Glutamatergic neuron (in vitro differentiated cells): ENCODE data around the gene KDM1A. TPM values are rescaled to one million over a fixed set of nuclear protein-coding genes. Genes with fewer than 3 reads are reported as not detected.
"Not testable (repeated sequence)": the region's sequence is repeated elsewhere in the genome, so short reads cannot be mapped to it uniquely, and the experiment has no call there.

Experiments used
- DNase-seq: peaks from one replicate; pipeline ENCODE4 v3.0.0; 2022
- H3K27ac Mint-ChIP-seq: one replicate; pipeline ENCODE4 v1.8.0; 2020; ENCODE audit warnings: mild to moderate bottlenecking, mixed read lengths, inconsistent platforms; ENCODE audit not compliant: unreplicated experiment
- H3K27me3 Mint-ChIP-seq: one replicate; pipeline ENCODE4 v1.8.0; 2020; ENCODE audit warnings: mild to moderate bottlenecking, moderate library complexity, mixed read lengths, inconsistent platforms; ENCODE audit not compliant: unreplicated experiment
- H3K36me3 Mint-ChIP-seq: one replicate; pipeline ENCODE4 v1.8.0; 2020; ENCODE audit warnings: mild to moderate bottlenecking, mixed read lengths, inconsistent platforms; ENCODE audit not compliant: unreplicated experiment
- H3K4me1 Mint-ChIP-seq: one replicate; pipeline ENCODE4 v1.8.0; 2020; ENCODE audit warnings: mild to moderate bottlenecking, low read depth, mixed read lengths, inconsistent platforms; ENCODE audit not compliant: unreplicated experiment
- H3K4me3 Mint-ChIP-seq: one replicate; pipeline ENCODE4 v1.8.0; 2020; ENCODE audit warnings: mild to moderate bottlenecking, mixed read lengths, inconsistent platforms; ENCODE audit not compliant: unreplicated experiment
- H3K9me3 Mint-ChIP-seq: one replicate; pipeline ENCODE4 v1.8.0; 2020; ENCODE audit warnings: mild to moderate bottlenecking, moderate library complexity, mixed read lengths, inconsistent platforms; ENCODE audit not compliant: unreplicated experiment
- CTCF ChIP-seq: fragments of 200-600 bp; sonication (generic); IDR thresholded peaks from one replicate; pipeline ENCODE4 v1.5.0; 2021; ENCODE audit not compliant: partially characterized antibody, unreplicated experiment
- total RNA-seq: library from RNA; stranded (reverse); fragmentation: NEBNext Ultra II Directional; extraction: Animal tissue kit (Norgen Biotek cat#: 25700); gene quantifications from one replicate; pipeline ENCODE4 v1.2.1, GENCODE V29; 2021; ENCODE audit not compliant: unreplicated experiment

The KDM1A gene
- total RNA-seq, 1 donor from 2014 or later = 301 TPM

- no peak for DNase-seq
- Mint-ChIP-seq H3K4me1 (peaks cover 4% of the 10 kb centered on the region), H3K9me3 (peaks cover 6% of the 10 kb centered on the region), H3K4me3 (no peak overlapping the region), H3K27ac (no peak overlapping the region), H3K27me3 (peaks cover 1% of the 10 kb centered on the region), H3K36me3 (no peaks in the 10 kb centered on the region)
- TF ChIP-seq CTCF = no peak
These were observed 41.0 kb upstream of the KDM1A start for GRCh38 chr1:22978299-22978698.

- H3K27ac Mint-ChIP-seq, H3K4me1 Mint-ChIP-seq, H3K36me3 Mint-ChIP-seq, H3K9me3 Mint-ChIP-seq, H3K27me3 Mint-ChIP-seq, DNase-seq, H3K4me3 Mint-ChIP-seq: not testable (repeated sequence)
These were observed 38.8 kb upstream of the KDM1A start for GRCh38 chr1:22980471-22980790.

- TF ChIP-seq CTCF = no peak
- no peak for DNase-seq
- no peaks in the 10 kb centered on the region for H3K9me3 Mint-ChIP-seq
- no peaks in the 10 kb centered on the region for H3K27me3 Mint-ChIP-seq
- no peak overlapping the region for H3K4me3 Mint-ChIP-seq
- H3K4me1 Mint-ChIP-seq = no peaks in the 10 kb centered on the region
- H3K27ac Mint-ChIP-seq = no peak overlapping the region
- no peaks in the 10 kb centered on the region for H3K36me3 Mint-ChIP-seq
These were observed 35.3 kb upstream of the KDM1A start for GRCh38 chr1:22983944-22984343.

- not testable (repeated sequence) for H3K27me3 Mint-ChIP-seq, H3K27ac Mint-ChIP-seq, H3K4me3 Mint-ChIP-seq, H3K9me3 Mint-ChIP-seq, H3K36me3 Mint-ChIP-seq, H3K4me1 Mint-ChIP-seq, DNase-seq
These were observed 26.9 kb upstream of the KDM1A start for GRCh38 chr1:22992384-22992783.

GRCh38 chr1:22993220-22993795 lies 26.0 kb upstream of the KDM1A start:
- H3K27me3 Mint-ChIP-seq, H3K4me3 Mint-ChIP-seq, DNase-seq, H3K9me3 Mint-ChIP-seq, H3K4me1 Mint-ChIP-seq, H3K36me3 Mint-ChIP-seq, H3K27ac Mint-ChIP-seq: not testable (repeated sequence)

- no peak for DNase-seq
- Mint-ChIP-seq H3K4me3 (no peak overlapping the region), H3K4me1 (no peaks in the 10 kb centered on the region), H3K36me3 (peaks cover 4% of the 10 kb centered on the region), H3K27ac (no peak overlapping the region), H3K27me3 (peaks cover 3% of the 10 kb centered on the region), H3K9me3 (peaks cover 6% of the 10 kb centered on the region)
- TF ChIP-seq CTCF = no peak
These were observed 23.5 kb upstream of the KDM1A start for GRCh38 chr1:22995774-22996173.

GRCh38 chr1:22997528-22997927 lies 21.7 kb upstream of the KDM1A start:
- not testable (repeated sequence) for H3K4me1 Mint-ChIP-seq, DNase-seq, H3K36me3 Mint-ChIP-seq, H3K27ac Mint-ChIP-seq, H3K9me3 Mint-ChIP-seq, H3K27me3 Mint-ChIP-seq, H3K4me3 Mint-ChIP-seq

- H3K4me1 Mint-ChIP-seq, H3K27ac Mint-ChIP-seq, H3K36me3 Mint-ChIP-seq, H3K9me3 Mint-ChIP-seq, DNase-seq, H3K4me3 Mint-ChIP-seq, H3K27me3 Mint-ChIP-seq: not testable (repeated sequence)
These were observed 19.1 kb upstream of the KDM1A start for GRCh38 chr1:23000133-23000532.

GRCh38 chr1:23002218-23002617 lies 17.1 kb upstream of the KDM1A start:
- not testable (repeated sequence) for H3K9me3 Mint-ChIP-seq, H3K4me1 Mint-ChIP-seq, H3K4me3 Mint-ChIP-seq, H3K36me3 Mint-ChIP-seq, H3K27me3 Mint-ChIP-seq, DNase-seq, H3K27ac Mint-ChIP-seq
